Retinal pigment epithelial cell (primary cell): ENCODE measurements around the gene ZNF521.
"Not testable (repeated sequence)": the region's sequence is repeated elsewhere in the genome, so short reads cannot be mapped to it uniquely, and the experiment has no call there.

Source experiments
- DNase-seq: peaks from one replicate; pipeline ENCODE4 v3.0.0-alpha.2; 2010; ENCODE audit warnings: low read depth
- H3K4me3 ChIP-seq: 2 replicates; pipeline ENCODE4 v1.5.1; 2011; ENCODE audit warnings: mild to moderate bottlenecking, low read length, control low read depth, moderate library complexity
- TF ChIP-seq, protein P1 (sequence below): conservative IDR thresholded peaks from 2 replicates; pipeline ENCODE4 v1.5.1; 2011; ENCODE audit warnings: low read depth, low read length, control low read depth, inconsistent platforms

Gene ZNF521

DNA sequence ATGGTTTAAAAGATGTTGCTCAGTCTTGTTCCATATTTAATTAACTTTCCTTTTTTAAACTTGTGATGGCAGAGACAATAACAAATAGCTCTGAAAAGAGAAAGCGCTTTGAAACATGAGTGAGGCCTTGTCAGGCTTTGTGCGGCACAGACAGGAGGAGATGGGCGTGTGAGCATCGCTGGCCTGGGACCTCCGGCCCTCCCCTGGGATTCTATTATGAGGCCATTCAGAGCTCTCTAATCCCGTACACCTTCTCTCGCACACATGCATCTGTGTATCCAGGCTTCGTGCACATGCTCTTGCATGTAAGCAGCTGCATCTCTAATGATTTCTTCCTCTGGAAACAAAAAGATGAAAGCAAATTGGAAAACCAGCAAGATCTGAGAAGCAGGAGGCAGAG, 313.7 kb downstream of the ZNF521 start:
- TF ChIP-seq, protein P1, sequence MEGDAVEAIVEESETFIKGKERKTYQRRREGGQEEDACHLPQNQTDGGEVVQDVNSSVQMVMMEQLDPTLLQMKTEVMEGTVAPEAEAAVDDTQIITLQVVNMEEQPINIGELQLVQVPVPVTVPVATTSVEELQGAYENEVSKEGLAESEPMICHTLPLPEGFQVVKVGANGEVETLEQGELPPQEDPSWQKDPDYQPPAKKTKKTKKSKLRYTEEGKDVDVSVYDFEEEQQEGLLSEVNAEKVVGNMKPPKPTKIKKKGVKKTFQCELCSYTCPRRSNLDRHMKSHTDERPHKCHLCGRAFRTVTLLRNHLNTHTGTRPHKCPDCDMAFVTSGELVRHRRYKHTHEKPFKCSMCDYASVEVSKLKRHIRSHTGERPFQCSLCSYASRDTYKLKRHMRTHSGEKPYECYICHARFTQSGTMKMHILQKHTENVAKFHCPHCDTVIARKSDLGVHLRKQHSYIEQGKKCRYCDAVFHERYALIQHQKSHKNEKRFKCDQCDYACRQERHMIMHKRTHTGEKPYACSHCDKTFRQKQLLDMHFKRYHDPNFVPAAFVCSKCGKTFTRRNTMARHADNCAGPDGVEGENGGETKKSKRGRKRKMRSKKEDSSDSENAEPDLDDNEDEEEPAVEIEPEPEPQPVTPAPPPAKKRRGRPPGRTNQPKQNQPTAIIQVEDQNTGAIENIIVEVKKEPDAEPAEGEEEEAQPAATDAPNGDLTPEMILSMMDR: no peak
- no peak for DNase-seq
- H3K4me3 ChIP-seq: no peak overlapping the region

- H3K4me3 ChIP-seq: no peak overlapping the region
- no peak for DNase-seq
- TF ChIP-seq, protein P1: no peak
Observed at GRCh38 chr18:25033747-25034471, 318.1 kb downstream of the ZNF521 start.

GRCh38 chr18:25033175-25033574, 318.8 kb downstream of the ZNF521 start:
- not testable (repeated sequence) for DNase-seq, H3K4me3 ChIP-seq

DNA sequence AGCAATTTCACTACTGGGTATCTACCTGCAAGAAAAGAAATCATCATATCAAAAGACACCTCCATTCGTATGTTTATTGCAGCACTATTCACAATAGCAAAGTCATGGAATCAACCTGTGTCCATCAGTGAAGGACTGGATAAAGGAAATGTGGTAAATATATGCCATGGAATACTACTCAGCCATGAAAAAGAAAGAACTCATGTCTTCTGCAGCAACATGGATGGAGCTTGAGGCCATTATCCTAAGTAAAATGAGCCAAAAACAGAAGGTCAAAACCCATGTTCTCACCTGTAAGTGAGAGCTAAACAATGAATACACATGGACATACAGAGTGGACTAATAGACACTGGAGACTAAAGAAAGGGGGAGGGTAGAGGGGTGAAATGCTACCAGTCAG, 322.2 kb downstream of the ZNF521 start:
- TF ChIP-seq, protein P1: no peak
- no peak for DNase-seq
- H3K4me3 ChIP-seq: no peak overlapping the region

- no peak overlapping the region for H3K4me3 ChIP-seq
- DNase-seq: no peak
- TF ChIP-seq, protein P1: no peak
Observed at GRCh38 chr18:25019931-25020330, 332.0 kb downstream of the ZNF521 start.

GRCh38 chr18:25019086-25019860, 332.7 kb downstream of the ZNF521 start:
- H3K4me3 ChIP-seq: no peak overlapping the region
- TF ChIP-seq, protein P1: no peak
- DNase-seq: no peak

DNA sequence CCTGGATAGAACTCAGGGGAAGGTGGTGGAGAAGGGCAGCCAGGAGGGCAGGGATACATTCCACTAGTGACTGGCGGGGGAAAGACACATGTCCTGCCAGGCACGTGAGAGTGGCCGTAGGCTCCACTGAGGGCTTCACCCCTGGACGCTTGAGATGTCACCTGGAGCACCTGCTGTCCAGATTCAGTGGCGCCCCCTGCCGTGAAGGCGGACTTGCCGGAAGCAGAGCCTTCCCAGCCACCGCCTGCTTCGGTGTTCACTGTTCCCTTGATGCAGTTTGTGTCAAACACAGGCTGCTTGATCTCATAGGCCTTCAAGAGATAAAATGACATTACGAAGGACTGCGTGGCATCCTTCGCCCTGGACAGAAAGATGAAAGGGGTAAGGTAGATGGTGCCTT, 335.3 kb downstream of the ZNF521 start:
- no peak for DNase-seq
- no peak overlapping the region for H3K4me3 ChIP-seq
- TF ChIP-seq, protein P1: no peak
